EL (cell line): ENCODE data around the gene HDAC9.

Experiments
- DNase-seq: peaks from one replicate; pipeline ENCODE4 v3.0.0-alpha.2; 2016

Gene HDAC9

DNA sequence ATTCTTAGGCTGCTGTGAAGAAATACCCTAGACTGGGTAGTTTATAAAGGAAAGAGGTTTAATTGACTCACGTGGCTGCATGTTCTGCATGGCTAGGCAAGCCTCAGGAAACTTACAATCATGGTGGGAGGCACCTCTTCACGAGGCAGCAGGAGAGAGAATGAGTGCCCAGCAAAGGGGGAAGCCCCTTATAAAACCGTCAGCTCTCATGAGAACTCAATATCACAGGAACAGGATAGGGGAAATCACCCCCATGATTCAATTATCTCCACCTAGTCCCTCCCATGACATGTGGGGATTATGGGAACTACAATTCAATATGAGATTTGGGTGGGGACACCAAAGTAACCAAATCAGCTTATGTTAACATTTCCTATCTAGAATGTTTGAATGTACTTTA is 362.7 kb downstream of the HDAC9 start:
- DNase-seq = no peak

DNA sequence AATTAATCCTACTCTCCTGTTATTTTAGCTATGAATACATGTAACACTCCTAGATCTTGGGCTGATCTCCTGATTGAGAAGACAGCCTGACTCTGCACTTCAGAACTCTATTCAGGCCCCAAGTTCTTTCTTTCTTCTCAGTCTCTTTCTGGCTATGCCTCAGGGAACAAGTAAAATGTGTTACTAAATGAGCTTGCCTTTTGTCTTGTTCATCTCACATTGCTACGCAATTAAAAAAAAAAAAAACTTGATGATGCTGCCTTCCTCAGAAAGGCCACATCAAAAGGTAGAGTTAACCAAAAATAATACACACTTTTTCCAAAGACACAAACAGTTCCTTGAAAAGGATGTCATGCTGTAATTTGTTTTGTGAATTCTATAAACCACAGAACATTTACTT is 363.8 kb downstream of the HDAC9 start:
- DNase-seq = no peak

DNA sequence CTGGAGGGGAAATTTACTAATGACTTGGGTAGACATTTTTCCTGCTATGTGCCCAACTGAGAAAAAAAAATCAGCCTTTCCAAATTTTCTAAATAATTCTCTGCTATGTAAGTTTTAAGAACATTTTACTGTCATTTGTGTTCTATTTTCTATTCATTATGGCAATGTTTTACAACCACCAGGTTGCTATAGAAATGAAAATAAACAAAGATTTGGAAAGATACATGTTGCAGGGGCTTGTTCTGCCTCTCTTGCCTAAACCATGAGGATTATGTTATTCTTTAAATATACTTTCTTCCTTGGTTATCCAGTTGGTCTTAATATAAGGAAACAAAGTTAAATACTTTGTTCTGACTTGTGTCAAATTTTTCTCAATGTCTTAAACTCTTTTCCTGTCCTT is 364.7 kb downstream of the HDAC9 start:
- DNase-seq = no peak

DNA sequence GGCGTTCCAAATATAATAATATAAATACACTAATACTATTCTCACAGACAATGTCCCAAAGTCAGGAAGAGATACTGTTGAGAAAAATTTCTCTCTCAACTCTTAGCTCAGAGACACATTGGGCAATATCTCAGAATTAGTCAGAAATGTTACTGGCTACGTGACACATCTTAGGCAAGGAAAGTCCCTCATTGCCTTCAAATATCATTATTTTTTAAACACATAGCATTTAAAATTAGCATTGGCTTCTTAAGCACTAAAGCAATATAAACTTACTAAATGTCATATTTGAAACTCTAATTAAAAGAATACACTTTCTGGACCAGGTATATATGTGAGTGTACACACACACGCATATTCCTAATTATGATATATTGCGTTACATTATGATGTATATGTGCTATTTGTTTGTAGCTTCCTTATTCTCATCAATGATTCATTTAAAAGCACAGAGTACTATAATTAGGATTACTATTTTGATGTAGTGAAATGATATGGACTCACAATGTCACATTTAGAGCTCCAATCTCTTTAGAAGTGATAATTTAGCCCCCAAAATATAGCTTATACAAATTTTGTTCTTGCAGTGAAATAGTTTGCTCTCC is 366.1 kb downstream of the HDAC9 start:
- peak; percentile 39 for DNase-seq

DNA sequence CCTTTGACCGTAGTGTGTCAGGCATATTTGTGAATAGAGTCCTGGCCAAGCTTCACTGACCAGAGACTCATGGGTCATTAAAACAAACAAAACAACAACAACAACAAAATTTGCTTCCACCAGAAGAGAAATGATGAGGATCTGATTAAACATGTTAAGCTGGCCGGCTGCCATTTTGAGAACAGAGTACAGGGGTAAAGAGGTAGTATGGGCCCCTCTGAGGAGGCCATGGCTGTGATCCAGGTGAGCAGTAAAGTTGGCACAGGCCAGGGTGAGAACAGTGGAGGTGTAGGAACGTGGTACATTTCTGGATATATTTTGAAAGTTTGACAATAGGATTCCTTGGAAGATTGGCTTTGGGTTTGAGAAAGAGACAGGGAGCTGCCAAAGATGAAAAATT is 369.4 kb downstream of the HDAC9 start:
- no peak for DNase-seq

DNA sequence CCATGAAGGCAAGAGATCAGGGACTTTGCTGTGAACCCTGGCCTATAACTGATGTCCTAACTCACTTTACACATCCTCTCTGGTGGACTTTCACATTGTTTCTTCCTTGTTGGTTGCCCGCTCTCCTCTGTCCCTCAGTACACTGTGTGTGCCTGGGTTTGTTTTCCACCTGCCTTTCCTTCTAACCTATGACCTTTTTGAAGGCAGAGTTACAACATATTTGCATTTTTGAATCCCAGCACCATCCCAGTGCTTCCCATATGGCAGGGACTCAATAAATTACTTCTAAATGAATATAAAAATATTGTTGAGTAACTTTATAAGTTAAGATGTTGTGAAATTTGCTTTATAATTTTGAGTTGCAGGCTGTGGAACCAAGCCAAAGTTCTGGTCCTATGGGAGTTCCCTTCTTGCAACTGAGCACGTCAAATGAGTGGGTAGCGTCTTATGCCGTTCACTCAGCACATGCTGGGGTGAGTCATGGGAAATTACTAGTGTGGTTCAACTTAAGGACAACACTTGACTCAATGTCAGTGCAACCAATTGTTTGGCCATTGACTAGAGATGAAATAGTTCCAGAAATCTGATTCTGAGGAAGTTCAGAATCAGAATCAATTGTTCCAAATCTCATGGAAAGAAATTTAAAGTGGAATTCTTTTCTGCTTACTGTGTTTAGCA is 370.9 kb downstream of the HDAC9 start:
- peak; percentile 97 for DNase-seq

DNA sequence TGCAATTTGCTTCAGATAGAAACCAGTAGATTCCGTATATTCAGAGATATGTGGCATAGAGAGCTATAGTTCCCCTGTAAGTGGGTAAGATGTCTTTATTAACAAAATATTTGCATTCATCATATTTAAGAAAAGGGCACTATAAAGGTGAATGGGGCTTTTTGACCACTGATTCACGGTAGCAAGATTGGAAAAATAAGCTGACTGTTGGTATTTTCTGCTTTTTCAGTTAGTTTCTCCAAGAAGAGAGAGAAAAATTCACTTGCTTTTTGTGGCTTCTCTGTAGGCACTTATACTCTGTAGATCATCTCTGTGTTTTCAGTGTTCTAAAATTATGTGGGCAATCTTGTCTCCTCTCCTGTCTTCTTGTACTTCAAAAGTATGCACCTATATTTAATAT is 376.8 kb downstream of the HDAC9 start:
- no peak for DNase-seq

DNA sequence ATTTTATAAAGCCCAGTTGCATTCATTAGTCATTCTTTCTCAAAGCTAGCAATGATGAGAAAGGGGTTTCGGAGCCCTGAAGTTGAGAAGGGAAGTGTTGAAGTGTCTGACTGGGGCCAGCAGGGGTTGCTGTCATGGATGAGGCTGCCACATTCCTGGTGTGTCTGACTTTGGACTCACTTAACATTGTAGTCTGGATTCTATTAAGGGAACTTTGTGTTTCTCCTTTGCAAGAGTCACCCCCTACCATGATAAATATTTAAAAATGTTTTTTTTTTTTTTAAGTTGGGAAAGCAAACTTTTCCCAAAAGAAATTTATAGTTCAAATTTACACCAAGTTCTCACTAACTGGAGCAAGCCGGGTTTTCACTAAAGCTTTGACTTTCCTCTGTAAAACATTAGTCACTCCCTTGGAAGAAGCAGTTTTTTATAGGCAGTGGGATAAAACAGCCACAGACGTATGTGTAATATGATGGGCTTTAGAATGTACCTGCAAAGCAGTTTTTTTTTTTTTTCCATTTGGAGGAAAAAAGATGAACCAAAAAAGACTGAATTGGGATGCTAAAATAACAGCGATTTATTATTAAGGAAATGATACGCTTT is 378.3 kb downstream of the HDAC9 start:
- peak; percentile 44 for DNase-seq

DNA sequence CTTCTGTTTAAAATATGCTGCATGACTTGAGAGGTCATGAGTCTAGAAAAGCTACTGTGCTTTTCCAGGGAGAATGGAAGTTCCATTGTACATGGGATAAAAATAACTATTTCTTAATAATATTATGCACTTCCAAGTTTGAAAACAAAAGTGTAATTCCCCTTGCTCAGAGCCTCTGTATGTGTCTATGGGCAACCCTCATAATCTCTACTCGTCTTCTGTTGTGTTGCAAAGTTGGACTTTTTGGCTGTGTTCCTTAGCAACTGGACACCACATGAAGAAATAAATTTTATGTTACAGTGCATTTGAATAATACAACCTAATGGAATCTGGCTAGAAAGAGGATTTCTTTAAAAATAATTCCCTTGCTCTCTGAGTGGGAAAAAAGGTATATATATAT is 379.3 kb downstream of the HDAC9 start:
- no peak for DNase-seq

DNA sequence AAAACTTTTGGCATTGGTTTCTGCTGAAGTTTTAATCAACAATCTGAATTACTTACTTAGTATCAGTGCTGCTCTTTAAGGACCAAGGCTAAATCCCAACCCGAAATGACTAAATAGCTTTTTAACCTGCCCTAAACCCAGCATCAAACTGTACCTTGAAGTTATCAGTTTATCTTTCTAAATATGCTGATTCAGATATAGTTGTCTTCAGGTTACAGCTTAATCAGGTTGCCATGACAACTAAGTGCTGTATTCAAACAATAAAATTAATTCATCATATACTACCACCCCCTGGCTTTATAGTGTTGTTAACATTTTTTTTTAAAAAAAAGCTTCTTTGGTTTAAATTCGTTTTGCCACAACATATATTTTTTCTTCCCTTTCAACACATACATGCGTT is 382.3 kb downstream of the HDAC9 start:
- DNase-seq = no peak

DNA sequence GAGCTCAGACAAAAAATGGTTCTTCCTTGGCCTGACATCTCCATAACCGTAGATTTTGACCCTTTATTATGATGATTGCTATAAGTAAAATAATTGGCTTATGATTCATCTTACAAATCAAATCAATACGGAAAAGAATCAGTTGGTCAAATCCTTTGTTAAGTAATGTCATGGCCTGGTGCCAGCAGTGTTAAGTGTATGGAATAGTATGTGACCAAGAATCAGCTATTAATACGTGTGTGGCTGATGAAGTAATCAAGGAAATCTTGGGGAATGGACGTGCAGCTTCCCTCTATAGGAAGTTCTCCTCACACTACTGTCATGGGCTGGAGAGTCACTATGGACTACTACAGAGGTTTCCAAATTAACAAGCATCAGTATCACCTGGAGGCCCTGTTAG is 391.3 kb downstream of the HDAC9 start:
- no peak for DNase-seq

DNA sequence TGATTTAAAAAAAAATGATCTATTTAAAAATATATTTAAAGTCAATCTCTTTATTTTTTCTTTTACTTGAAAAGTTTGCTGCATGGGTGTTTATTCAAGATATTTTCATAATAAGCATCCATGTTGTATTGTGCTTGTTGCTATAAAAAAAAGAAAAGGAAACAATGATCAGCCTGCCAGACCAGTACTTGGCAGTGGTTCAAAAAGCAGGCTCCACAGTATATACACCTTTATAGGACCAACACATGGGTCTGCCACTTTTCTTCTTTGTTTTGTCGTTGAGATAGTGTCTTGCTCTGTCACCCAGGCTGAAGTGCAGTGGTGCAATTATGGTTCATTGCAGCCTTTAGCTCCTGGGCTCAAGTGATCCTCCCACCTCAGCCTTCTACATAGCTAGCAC is 393.9 kb downstream of the HDAC9 start:
- DNase-seq = no peak

DNA sequence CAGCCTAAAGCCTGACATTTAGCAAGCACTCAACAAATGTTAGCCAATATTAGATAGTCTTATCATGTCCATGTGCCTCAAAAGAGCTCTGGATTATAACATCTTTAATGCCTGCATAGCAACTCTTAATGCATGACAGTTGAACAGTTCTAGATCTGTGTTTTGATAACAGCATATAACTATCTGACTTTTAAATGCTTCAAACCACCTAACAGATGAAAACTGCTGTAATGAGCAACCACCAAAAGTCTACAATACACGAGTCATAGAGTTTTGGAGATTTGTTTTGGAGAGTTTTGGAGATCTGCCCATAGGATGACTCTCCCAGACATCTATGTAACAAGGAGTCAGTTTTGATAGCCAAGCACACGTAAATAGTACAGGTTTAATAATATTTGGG is 394.6 kb downstream of the HDAC9 start:
- peak; percentile 88 for DNase-seq

DNA sequence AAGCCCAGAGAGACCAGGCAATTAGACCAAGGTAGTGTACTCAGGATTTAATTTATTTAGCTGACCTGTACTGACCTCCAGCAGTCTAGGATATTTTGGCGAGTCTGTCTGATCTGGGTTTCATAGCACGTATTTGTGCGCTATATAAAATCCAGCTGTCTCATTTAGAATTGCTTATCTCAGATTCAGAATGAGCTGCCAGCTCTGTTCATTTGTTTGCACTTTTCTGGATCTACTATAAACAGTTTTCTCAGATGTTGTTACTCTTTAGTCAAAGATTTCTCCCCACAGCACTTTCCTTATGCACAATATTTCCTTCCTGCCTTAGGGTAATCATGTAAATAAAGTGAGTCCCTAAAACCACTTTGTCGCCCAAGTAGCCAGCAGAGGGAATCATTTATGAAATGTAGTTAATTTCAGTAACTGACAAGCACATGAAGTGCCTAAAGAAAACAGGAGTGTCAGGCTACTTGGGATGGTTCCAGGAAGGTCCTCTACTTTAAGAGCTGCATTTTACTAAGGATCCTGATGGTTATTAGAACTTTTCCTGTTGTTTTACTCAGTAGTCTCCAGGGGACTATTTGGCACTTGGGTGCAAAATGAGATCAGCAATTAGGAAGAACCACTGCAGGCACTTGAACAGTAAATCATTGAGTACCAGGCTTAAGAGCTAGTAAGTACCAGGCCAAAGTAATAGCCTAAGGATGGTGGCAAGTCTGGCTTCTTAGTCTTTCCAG is 395.5 kb downstream of the HDAC9 start:
- DNase-seq = no peak

DNA sequence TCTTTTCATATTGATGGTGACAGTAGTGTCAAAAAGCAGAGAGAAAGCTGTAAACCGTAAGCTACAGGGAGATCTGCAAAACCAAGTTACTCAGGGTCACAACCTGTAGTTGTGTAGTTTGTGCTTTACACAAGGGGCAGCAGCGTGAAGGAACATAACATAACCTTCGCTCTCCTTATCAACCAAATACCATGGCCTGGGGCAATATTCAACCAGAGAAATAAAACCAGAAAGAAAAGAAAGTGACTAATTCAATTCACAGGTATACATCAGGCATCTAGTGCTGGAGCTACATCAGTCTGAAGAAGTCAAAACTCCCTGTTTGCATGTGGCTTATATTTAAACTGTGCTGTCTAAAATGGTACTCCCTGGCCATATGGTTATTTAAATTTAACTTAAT is 397.6 kb downstream of the HDAC9 start:
- no peak for DNase-seq

DNA sequence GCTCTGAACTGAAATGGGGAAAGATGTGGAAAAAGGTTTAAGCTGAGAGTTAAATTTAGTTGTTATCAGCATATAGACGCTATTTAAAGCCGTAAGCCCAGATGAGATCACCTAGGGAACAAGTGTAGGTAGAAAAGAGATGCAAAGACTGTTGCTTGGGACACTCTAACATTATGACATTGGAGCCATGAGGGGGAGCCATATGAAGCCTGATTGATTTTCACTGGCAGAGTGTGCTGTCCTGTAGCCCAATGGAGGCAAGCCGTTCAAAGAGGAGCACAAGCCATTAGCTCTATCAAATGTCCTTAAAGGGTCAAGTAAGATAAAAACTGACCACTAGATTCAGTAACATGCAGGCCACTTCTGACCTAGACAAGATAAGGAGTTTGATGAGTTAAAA is 398.6 kb downstream of the HDAC9 start:
- DNase-seq = no peak

DNA sequence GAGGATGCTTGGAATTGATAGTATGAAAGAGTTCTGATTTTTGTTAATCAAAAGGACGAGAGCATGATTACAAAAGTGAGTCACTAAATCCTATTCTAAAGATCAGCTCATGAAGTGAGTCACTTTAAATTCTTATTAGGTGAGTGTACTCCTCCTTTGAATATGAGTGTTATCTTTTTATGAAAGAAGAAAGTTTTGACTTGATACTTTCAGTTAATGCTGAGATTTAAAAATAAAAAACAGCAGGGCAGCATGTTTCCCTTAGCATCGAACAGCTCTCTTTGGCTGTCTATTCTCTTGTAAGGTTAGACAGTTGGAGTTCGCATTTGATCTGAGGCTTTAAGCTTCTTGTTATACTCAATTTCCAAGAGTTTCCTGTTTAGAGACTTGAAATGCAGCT is 399.9 kb downstream of the HDAC9 start:
- DNase-seq = peak; percentile 82

DNA sequence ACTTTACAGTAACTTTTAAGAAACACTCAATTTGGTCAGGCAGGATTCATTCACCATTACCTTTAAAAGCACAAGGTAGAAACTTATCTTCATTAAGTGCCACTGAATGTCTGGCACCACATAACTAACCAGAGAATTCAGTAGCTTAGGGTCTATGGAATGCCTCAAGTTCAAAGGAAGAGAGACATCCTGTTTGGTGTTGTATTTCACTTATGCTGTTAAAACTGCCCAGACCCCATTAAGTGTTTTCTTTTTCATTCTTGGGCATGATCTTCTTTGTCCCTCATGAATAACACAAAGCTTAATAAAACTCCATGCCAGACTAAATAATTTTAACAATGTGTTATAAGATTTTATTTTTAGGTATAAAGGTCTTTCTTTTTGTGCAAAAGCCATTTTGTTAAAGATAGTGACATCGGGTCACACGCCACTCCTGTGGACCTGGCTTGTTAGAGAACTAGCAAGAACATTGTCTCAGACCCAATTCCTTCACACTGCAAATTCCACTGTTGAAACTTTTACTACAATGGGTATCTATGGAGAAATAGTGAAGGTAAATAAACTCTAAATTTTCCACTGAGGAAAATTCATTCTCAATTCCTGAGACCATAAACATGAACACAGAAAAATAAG is 400.9 kb downstream of the HDAC9 start:
- DNase-seq = peak; percentile 31

DNA sequence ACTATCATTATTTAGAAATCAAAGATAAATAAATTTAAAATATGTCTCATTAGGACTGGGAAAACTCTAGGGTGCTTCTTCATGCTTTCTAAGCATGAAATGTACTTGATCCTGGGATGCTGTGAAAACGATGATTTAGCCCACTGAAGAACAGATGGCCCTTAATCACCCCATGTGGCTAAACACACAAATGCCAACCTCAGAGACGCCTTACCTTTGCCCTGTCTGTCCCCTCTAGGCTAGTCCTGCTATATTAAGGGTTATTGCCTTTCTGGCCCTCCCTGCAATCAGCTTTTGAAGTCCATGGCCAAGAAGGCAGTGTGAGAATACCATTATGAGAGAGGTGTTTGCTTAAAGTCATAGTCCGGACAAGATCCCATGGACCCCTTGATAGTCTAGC is 404.7 kb downstream of the HDAC9 start:
- DNase-seq = no peak

DNA sequence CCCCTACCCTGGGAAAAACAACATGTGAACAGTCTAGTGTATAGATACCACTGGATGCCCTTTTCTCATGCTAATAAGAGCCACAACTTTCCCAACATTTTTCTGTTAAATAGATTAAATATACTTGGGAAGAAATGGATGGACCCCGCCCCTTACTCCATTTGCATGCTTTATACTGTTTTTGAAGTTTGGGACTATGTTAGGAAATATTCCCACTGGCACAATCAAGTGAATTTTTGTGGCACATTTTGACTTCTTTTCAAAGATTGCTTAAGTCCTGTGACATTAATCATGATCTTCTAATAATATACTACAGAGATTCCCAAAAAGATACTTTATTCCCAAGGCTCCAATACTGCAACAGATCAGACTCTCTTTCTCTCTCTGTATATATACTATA is 405.3 kb downstream of the HDAC9 start:
- DNase-seq = no peak

DNA sequence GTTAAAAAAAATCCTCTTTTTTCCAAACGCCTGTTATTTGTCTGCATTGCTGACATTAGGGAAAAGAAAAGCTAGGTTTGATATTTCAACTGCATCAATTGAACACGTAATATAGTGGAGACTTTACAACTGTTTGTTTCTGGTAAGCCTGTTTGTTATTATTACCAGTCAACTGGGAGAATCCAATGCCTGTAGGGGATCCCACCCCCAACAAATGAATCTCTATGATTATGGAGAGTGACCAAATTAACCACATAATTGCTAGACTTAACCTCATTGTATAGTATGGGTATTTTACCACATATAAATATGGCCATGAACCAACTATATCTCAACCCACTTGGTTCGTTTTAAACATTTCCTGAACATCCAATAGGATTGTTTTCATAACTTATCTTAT is 405.8 kb downstream of the HDAC9 start:
- DNase-seq = no peak

DNA sequence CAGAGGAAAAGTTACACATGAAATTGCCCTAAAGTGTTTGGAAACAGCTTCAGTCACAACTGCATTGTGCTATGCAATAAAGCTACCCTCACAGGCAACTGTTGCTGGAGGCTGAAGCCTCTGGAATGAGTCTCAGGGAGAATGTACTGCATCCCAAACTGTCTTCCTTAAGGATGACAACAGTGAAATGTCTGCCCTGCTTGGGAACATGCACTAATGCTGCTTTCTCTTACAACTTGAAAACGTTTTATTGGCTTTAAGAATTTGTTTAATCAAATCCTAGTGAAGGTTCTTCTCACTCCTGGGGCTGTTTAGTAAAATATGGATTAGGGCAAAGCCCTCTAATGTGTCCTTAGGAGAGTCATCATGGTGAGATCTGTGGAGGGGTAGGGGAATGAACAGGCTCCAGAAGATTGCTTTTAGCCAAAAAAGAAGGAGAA is 406.5 kb downstream of the HDAC9 start:
- no peak for DNase-seq

DNA sequence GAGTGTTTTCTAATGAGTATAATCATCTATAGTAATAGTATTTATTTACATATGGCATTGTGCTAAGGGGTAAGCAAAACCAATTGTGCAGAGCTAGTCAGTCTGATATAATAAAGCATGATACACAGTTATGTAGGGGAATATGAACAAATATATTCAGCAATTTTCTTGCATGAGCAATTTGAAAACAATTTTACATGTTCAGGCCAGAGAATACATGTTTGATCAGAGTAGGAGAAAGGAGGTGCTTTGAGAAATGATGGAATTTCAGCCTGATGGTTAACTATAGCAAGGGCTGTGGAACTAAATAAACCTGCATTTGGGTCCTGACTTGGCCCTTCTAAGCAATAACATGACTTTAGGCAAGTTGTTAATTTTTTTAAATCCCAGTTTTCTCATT is 407.3 kb downstream of the HDAC9 start:
- no peak for DNase-seq

DNA sequence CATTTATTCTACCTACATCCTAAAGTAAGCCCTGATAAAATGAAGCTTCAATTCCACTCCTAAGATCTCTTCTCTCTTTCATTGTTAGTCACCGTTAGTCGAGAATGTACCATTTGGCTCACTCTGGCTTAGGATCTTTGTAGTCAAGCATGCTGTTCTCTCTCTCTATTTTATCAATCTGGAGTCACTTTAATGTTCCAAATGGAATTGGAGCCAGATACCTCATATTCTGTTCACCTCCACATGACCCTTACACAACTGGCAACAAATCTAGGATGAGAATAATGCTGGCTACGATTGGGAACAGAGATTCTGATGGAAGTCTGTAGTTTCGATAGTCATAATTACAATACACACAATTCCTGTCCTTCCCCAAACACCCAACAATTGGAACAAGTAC is 408.1 kb downstream of the HDAC9 start:
- DNase-seq = no peak
